Stimulated activated effector memory CD8-positive, alpha-beta T cell treated with anti-CD3 and anti-CD28 coated beads, Interleukin-12 subunit alpha, Interleukin-12 subunit beta, amount 100 ng/mL, for 72 hours (primary cell): Measurements from ENCODE around the gene KRT76.

ENCODE experiments used
- ATAC-seq: fragments of 150-1000 bp; cut with Tn5 transposase; 2 replicates; pipeline ENCODE4 v1.10.0; 2021
- DNase-seq, 2 donors: peaks; one replicate each; pipeline ENCODE4 v3.0.0; 2021 to 2022; ENCODE audit warnings: low spot score in 2 of 2
- H3K27ac Mint-ChIP-seq: one replicate; pipeline ENCODE4 v1.8.0; 2022; ENCODE audit warnings: mild to moderate bottlenecking, mixed read lengths
- H3K36me3 Mint-ChIP-seq: one replicate; pipeline ENCODE4 v1.8.0; 2022; ENCODE audit warnings: mild to moderate bottlenecking, mixed read lengths
- H3K4me1 Mint-ChIP-seq: one replicate; pipeline ENCODE4 v1.8.0; 2022; ENCODE audit warnings: mixed read lengths
- H3K4me3 Mint-ChIP-seq: one replicate; pipeline ENCODE4 v1.8.0; 2022; ENCODE audit warnings: mild to moderate bottlenecking, mixed read lengths
- H3K9me3 Mint-ChIP-seq: one replicate; pipeline ENCODE4 v1.8.0; 2022; ENCODE audit warnings: mixed read lengths

Gene KRT76

DNA sequence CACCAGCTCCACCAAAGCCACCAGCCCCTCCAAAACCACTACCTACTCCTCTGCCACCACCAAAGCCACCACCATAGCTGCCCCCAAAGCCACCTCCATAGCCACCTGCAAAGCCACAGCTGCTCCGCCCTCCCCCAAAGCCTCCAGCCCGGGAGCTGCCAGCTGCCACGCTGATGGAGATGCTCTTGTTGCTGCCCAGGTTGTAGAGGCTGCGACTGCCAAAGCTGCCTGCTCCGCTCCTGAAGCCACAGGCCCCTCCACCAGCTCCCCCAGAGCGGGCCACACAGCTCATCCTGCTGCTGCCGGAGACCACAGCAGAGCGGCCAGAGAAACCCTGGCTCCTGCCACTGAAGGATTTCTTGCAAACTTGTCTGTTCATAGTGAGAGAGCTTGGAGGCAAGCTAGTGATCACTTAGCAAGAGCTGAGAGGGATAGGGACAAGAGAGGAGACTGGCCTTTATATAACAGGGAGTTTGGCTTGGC is at the start of gene KRT76:
Gene KRT76 (minus strand): TSS at position 433 of the 483 bp plus-strand sequence. CDS start 54 bp downstream, at position 379.
- ATAC-seq = no peak
- Mint-ChIP-seq H3K9me3 (no peaks in the 10 kb centered on the region), H3K27ac (no peak within 1 kb of the TSS), H3K4me3 (no peak within 1 kb of the TSS), H3K4me1 (no peaks in the 10 kb centered on the region), H3K36me3 (no peaks in the 10 kb centered on the region)
- no peak for DNase-seq

DNA sequence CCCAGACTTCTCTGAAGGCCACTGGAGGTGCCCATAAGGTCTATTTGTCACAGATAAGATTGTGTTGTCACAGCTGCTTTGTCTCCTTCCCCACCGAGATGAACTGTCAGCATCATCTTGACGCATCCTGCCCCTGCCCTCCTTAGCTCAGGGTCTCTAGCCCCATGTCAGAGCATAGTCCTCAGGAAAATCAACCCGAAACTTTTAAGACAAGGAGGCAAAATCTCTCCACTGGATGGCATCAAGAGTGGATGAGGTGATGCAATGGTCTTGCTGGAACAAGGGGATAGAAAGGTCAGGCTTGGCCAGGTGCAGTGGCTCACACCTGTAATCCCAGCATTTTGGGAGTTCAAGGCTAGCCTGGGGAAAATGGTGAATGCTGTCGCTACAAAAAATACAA is 48.8 kb upstream of the KRT76 start:
- DNase-seq = no peak
- Mint-ChIP-seq H3K4me1 (peaks cover 5% of the 10 kb centered on the region), H3K36me3 (no peaks in the 10 kb centered on the region), H3K27ac (no peak overlapping the region), H3K9me3 (no peaks in the 10 kb centered on the region), H3K4me3 (no peak overlapping the region)
- ATAC-seq = no peak

DNA sequence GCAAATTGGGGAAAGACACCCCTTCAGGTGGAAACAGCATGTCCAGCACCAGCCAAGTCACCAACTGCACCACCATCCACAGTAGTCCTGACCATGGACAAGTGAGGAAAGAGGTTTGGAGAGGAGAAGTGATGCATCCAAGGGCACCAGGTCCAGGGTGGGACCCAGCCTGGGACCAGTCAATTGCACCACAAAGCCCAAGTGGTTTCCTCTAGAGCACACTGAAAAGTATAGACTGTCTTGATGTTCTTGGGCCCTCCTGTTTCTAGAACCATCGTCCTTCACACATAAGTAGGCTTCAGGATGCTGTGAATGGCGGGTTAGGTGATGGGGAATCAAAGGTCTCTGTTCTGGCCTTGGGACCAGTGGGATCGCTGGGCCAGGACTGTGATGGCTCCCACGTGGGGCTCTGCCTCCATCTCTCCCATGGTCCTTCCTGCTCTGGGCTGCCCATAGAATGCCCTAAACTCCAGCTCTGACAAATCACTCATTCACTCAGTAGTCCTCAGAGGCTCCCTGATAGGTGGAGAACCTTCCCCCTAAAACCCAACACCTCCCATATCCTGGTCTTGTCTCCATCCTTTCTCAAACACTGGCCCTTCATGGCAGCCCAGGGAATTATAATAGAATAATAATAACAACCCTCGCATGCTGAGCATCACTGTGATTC is 47.7 kb upstream of the KRT76 start:
- Mint-ChIP-seq H3K27ac (no peak overlapping the region), H3K4me3 (no peak overlapping the region), H3K9me3 (no peaks in the 10 kb centered on the region), H3K4me1 (peaks cover under 1% of the 10 kb centered on the region), H3K36me3 (no peaks in the 10 kb centered on the region)
- no peak for ATAC-seq
- DNase-seq = no peak

DNA sequence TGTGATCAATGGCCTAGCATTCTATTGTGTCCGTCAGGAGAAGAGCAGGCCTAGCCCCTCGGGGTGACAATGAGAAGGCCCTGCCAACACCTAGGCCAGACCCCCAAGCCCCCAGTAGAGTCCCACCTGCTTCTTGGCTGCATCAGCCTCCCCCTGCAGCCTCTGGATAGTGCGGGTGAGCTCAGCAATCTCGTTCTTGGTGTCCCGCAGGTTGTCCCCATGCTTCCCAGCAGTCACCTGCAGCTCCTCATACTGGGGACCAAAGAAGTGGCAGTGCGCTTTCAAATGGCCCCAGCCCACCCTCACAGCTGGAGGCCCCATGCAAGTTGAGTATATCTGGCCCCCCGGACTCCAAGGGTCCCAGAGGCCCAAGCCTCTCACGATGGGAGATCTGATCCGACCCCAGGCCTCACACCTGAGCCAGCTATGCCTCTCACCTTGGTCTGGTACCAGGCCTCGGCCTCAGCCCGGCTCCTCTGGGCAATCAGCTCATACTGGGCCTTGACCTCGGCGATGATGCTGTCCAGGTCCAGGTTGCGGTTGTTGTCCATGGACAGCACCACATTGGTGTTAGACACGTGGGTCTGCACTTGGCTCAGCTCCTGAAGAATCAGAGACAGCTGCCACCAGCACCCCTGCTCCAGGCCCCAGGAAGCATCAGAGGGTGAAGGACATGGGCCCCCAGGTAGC is 46.8 kb upstream of the KRT76 start:
- Mint-ChIP-seq H3K4me1 (no peaks in the 10 kb centered on the region), H3K27ac (peak overlapping the region; percentile 54), H3K4me3 (no peak overlapping the region), H3K36me3 (no peaks in the 10 kb centered on the region), H3K9me3 (no peaks in the 10 kb centered on the region)
- ATAC-seq (no peak), DNase-seq (no peak)

DNA sequence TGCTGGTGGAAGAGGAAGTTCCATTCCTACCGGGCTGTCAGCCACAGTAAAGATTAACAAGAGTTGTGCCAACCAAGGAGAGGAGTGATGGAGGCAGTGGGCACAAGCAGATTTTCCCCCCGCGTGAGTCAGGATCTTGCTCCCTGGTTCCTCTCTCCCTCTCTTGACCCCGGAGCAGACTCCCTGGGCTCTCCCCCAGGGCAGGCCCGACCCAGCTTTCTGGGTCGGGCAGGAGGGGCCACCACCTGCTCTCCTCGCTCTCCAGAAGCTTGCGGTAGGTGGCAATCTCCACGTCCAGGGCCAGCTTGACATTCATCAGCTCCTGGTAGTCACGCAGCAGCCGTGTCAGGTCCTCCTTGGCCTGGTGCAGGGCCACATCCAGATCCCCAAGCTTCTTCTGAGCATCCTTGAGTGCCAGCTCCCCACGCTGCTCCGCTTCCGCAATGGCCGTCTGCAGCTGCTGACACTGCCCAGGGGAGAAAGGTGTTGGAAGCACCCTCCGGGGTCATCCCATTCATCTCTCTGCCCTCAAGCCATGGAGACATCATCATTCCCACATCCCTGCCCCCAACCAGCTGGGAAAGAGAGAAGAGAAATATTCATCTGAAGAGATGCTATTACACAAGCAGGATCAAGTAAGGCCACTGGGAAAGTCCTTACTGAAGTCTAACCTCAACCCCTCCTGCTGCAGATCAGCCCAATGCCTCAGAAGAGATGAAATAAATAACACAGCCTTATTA is 45.8 kb upstream of the KRT76 start:
- ATAC-seq (no peak), DNase-seq (no peak)
- H3K36me3 Mint-ChIP-seq = no peaks in the 10 kb centered on the region
- no peak overlapping the region for H3K27ac Mint-ChIP-seq
- no peak overlapping the region for H3K4me3 Mint-ChIP-seq
- no peaks in the 10 kb centered on the region for H3K9me3 Mint-ChIP-seq
- no peaks in the 10 kb centered on the region for H3K4me1 Mint-ChIP-seq

DNA sequence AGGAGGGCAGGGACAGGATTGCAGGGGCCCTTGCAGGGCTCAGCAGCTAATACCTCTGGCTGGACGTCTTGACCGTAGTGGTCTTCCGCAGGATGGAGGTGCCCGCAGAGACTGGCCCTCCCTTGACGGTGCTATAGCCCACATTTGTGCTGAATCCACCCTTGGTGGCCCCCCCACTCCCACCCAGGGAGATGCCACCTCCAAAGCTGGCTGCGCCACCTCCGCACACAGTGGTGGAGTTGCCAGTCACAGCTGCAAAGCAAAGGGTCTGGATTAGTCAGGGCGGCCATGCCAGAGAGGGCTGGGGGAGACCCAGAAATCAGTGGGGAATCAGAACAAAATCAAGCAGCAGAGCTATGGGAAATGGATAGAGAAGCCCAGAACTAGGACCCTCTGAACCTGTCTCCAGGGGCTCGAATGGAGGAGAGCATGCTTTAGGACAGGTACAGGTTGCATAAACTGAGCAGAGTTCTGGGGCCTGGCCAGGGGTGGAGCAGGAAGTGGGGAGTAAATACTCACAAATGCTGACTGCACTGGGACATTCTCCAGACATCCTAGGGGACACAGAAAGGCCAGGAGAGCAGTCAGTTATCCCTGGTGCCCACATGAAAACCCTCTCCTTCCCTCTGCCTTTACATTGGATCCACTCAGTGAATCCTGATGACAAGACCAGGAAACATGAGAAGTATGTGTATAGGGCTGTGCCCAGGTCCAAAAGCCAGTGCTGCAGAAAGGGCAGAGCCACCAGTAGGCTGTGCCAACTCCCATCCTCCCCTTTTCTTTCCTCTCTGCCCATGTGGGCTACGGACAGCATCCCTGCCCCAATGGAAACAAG is 44.9 kb upstream of the KRT76 start:
- Mint-ChIP-seq H3K36me3 (no peaks in the 10 kb centered on the region), H3K9me3 (no peaks in the 10 kb centered on the region), H3K4me3 (no peak overlapping the region), H3K4me1 (no peaks in the 10 kb centered on the region), H3K27ac (no peak overlapping the region)
- no peak for ATAC-seq
- no peak for DNase-seq

DNA sequence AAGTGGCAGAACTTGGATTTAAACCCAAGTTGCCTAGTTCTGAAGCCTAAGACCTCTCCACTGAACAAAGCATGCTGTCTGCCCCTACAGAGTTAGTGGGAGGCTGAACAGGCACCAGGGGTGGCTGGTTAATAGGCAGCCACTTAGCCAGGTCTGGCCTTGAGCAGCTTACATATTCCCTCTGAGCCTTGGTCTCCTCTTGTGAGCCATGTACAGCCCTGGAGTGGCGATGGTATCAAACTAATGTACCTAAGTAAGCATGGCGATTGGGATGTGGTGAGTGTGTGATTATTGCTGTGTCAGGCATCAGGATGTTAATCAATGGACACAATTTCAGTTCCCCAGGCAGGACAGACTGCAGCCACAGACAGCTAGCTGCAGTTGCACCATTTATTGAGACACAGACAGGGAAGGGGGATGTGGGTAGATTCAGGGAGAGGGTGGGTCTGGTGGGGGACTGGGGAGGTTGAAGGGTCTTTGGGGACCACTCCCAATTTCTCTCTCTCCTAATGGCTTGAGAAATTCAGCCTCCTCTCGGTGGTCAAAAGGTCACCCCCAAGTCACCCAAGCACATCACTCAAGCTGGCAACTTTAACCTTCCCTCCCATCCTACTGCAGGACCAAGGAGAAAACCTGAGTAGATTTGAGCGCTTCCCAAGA is 44.1 kb upstream of the KRT76 start:
- H3K9me3 Mint-ChIP-seq = no peaks in the 10 kb centered on the region
- no peak for ATAC-seq
- no peak for DNase-seq
- no peak overlapping the region for H3K4me3 Mint-ChIP-seq
- no peaks in the 10 kb centered on the region for H3K4me1 Mint-ChIP-seq
- no peak overlapping the region for H3K27ac Mint-ChIP-seq
- H3K36me3 Mint-ChIP-seq = no peaks in the 10 kb centered on the region

DNA sequence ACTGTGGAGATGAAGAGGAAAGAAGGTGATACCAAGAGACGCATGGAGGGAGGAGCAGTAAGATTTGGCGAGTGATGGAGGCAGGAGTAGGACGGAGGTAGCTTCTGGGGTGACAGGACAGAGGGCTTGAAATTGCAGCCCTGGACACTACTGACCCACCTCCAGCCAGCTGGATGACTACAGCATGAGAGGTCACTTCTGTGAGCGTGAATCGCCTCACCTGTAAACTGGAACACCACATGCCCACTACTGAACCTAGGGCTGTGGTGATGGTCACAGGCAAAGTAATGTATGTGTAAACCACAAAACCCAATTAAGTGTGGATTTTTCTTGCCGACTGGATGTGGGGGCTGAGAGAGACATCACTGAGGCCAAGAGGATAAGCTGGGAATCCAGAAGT is 43.4 kb upstream of the KRT76 start:
- Mint-ChIP-seq H3K9me3 (no peaks in the 10 kb centered on the region), H3K36me3 (no peaks in the 10 kb centered on the region), H3K4me3 (no peak overlapping the region), H3K27ac (no peak overlapping the region), H3K4me1 (no peaks in the 10 kb centered on the region)
- ATAC-seq = no peak
- DNase-seq = no peak

DNA sequence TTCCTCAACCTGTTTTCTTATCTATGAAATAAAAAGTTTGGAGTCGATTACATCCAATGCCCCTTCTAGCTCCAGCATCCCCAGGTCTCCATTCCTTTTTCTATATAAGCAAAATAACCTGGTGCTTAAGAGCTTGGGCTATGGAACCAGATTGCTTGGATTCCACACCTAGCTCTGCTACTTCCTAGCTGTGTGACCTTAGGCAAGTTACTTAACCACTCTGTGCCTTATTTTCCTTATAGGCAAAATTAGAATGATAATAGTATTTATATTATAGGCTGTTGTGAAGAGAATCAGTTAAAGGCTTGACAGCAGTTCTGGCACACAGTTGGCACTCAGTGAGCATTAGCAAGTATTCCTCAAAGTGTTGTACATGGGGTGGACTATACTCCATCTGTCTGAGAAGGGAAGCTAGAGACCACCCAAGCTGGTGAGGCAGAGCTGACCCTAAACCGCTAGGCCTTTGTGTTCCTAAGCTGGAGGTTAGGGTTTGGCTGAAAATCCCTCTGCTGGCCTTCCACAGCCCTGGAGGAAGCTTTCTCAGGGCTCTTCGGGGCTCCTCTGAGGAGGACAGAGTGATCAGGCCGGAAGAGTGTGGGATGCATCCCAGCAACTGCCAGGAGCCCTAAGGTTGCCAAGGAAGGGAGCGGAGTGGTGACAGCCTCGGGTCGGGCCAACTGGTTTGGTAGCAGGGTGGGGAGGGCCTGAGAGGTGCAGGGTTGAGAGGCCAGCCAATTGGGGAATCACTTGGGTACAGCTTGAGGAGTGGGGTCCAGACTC is 42.8 kb upstream of the KRT76 start:
- H3K4me3 Mint-ChIP-seq = no peak overlapping the region
- H3K27ac Mint-ChIP-seq = no peak overlapping the region
- no peaks in the 10 kb centered on the region for H3K36me3 Mint-ChIP-seq
- H3K9me3 Mint-ChIP-seq = no peaks in the 10 kb centered on the region
- H3K4me1 Mint-ChIP-seq = no peaks in the 10 kb centered on the region
- DNase-seq (no peak), ATAC-seq (no peak)

DNA sequence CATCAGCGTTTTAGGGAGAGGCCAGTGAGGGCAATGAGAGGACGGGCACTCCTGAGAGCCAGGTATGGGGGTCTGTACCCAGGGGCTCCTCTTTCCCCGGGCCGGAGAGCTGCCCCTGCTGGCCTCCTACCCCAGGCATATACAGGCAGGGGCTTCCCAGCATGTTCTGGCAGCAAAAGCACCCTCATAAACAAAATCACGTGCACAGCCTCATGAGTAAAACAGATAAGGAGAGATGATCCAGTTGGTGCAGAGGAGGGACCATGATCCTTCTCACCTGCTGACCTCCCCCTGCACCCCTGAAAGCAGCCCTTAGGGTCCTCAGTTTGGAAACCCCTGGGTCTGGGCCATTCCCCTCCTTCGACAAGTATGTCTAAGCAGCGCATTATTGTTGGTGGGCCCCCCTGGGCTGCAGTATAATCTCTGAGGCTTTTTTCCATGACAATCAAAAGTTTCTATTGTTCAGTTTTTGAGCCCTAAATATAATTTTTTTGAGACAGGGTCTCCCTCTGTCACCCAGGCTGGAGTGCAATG is 41.8 kb upstream of the KRT76 start:
- no peak for DNase-seq
- Mint-ChIP-seq H3K9me3 (no peaks in the 10 kb centered on the region), H3K4me3 (no peak overlapping the region), H3K27ac (no peak overlapping the region), H3K36me3 (no peaks in the 10 kb centered on the region), H3K4me1 (no peaks in the 10 kb centered on the region)
- ATAC-seq = no peak

DNA sequence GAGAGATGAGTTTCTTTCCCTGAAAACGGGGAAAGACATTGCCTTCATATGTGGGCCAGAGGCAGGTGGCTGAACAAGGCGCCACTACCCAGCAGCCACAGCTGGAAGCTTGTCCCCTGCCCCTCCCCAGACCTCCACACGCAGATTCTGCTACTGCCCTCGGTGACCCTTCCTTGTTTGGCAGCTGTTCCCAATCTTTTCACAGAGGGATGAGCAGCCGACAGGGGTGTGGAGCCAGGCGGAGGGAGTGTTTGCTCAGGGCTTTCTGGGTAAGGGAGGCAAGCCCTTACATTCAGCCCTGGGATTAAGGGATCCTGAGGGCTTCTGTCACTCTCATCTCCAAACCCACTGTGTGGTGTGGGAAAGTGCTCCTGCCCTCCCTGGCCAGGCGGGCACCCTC is 41.2 kb upstream of the KRT76 start:
- Mint-ChIP-seq H3K36me3 (no peaks in the 10 kb centered on the region), H3K4me1 (no peaks in the 10 kb centered on the region), H3K4me3 (no peak overlapping the region), H3K27ac (no peak overlapping the region), H3K9me3 (no peaks in the 10 kb centered on the region)
- DNase-seq (no peak), ATAC-seq (no peak)

DNA sequence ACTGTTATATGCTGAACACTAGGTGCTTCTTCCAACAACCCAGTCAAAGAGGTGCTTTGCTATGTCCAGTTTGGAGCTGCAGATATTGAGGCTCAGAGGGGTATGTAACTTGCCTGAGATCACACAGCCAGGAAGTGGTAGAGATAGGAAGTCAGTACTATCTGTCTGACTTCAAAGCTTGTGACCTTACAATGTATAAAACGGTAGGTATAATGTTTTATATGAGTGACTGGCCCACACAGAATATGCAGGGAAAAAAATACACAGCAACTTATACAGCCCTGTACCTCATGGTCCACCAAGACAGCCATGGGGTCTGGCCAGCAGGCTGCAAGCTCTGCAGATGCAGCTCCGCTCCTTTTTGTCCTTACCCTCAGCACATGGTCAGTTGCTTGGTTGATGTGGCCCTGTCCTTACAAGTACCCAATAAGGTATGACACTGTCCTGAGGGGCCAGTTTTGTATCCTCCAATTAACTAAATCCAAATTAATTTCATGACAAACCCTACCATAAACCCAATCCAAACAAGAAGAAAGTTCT is 40.6 kb upstream of the KRT76 start:
- ATAC-seq (no peak), DNase-seq (no peak)
- Mint-ChIP-seq H3K36me3 (no peaks in the 10 kb centered on the region), H3K9me3 (no peaks in the 10 kb centered on the region), H3K27ac (no peak overlapping the region), H3K4me3 (no peak overlapping the region), H3K4me1 (no peaks in the 10 kb centered on the region)

DNA sequence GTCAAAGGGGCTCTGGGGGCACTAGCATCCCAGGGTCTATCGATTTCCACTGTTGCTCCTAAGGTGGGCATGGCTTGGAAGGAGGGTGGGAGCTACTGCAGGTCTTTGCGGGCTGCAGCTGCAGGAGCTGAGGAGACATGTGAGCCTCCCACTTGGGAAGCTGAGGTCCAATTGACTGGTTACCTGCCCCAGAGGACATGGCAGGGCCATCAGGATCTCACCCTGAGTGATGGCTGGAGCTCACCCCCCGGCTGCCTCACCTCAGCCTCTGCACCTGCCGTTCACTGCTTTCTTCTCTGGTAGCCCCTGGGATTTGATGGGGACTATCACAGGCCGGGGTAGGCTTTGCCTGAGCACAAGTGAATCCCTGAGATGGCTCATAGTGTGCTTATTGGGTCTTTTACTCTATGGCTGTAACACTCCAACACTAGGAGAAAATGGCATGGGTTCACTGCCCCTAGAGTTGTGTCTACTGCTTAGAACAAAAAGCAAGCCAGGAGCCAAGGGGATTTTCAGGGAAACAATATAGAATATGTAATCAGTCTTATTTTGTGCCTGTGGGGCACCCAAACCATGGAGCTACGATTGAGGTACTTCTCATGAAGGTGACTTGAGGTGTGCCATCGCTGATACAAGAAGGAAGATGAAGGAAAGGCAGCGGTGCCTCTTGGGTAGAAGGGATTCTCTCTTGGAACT is 40.0 kb upstream of the KRT76 start:
- Mint-ChIP-seq H3K36me3 (no peaks in the 10 kb centered on the region), H3K9me3 (no peaks in the 10 kb centered on the region), H3K27ac (no peak overlapping the region), H3K4me1 (no peaks in the 10 kb centered on the region), H3K4me3 (no peak overlapping the region)
- ATAC-seq (no peak), DNase-seq (no peak)
